ENCODE measurements around the gene RFESD. TPM values are rescaled to one million over a fixed set of nuclear protein-coding genes. Genes with fewer than 3 reads are reported as not detected.

Gene RFESD
- total and polyA plus RNA-seq, 3 donors from 2014 or later: 11.8 to 25.1 (median 12.8) TPM

GRCh38 chr5:95606419-95606818, 40.2 kb upstream of the RFESD start:
- intact Hi-C loops (cut with DNase I; ENCODE audit: low total_unique reads): no loop called here
- Histone ChIP-seq H3K4me3 (no peak overlapping the region), H3K36me3 (ENCODE audit: low read depth, missing control alignments) (no peaks in the 10 kb centered on the region), H3K27me3 (no peaks in the 10 kb centered on the region), H3K4me1 (no peaks in the 10 kb centered on the region), H3K27ac (no peak overlapping the region), H3K9me3 (no peaks in the 10 kb centered on the region)
- WGBS, 2 donors: 92 to 96% methylated on average over 1 of the region's 1 CpG
- no peak for DNase-seq
- TF ChIP-seq, protein P1, sequence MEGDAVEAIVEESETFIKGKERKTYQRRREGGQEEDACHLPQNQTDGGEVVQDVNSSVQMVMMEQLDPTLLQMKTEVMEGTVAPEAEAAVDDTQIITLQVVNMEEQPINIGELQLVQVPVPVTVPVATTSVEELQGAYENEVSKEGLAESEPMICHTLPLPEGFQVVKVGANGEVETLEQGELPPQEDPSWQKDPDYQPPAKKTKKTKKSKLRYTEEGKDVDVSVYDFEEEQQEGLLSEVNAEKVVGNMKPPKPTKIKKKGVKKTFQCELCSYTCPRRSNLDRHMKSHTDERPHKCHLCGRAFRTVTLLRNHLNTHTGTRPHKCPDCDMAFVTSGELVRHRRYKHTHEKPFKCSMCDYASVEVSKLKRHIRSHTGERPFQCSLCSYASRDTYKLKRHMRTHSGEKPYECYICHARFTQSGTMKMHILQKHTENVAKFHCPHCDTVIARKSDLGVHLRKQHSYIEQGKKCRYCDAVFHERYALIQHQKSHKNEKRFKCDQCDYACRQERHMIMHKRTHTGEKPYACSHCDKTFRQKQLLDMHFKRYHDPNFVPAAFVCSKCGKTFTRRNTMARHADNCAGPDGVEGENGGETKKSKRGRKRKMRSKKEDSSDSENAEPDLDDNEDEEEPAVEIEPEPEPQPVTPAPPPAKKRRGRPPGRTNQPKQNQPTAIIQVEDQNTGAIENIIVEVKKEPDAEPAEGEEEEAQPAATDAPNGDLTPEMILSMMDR (IDR thresholded peaks at IDR 0.05): no peak
- TF ChIP-seq POLR2A (IDR thresholded peaks at IDR 0.05): no peak

GRCh38 chr5:95609711-95610110, 36.9 kb upstream of the RFESD start:
- Histone ChIP-seq H3K27me3 (no peaks in the 10 kb centered on the region), H3K9me3 (no peaks in the 10 kb centered on the region), H3K36me3 (ENCODE audit: low read depth, missing control alignments) (no peaks in the 10 kb centered on the region), H3K27ac (no peak overlapping the region), H3K4me3 (no peak overlapping the region), H3K4me1 (no peaks in the 10 kb centered on the region)
- 84 to 87% methylated on average over 3 of the region's 3 CpGs for WGBS, 2 donors
- intact Hi-C loops (cut with DNase I; ENCODE audit: low total_unique reads): no loop called here
- no peak for TF ChIP-seq POLR2A (IDR thresholded peaks at IDR 0.05)
- TF ChIP-seq, protein P1 (IDR thresholded peaks at IDR 0.05): no peak
- no peak for DNase-seq

DNA sequence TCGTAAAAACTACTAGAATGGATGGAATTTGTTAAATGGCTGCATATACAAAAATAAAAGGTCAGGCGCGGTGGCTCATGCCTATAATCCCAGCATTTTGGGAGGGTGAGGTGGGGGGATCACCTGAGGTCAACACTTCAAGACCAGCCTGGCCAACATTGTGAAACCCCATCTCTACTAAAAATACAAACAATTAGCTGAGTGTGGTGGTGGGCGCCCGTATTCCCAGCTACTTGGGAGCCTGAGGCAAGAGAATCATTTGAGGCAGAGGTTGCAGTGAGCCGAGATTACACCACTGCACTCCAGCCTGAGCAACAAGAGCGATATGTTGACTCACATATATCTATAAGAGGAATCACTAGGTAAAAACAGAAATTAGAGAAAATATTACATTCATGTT, 36.0 kb upstream of the RFESD start:
- no peak overlapping the region for H3K27ac ChIP-seq
- H3K4me1 ChIP-seq: no peaks in the 10 kb centered on the region
- H3K9me3 ChIP-seq: no peaks in the 10 kb centered on the region
- TF ChIP-seq, protein P1 (IDR thresholded peaks at IDR 0.05): no peak
- TF ChIP-seq POLR2A (IDR thresholded peaks at IDR 0.05): no peak
- DNase-seq: no peak
- intact Hi-C loops (cut with DNase I; ENCODE audit: low total_unique reads): no loop called here
- no peaks in the 10 kb centered on the region for H3K27me3 ChIP-seq
- 90 to 97% methylated on average over 7 of the region's 7 CpGs for WGBS, 2 donors
- H3K36me3 ChIP-seq (ENCODE audit: low read depth, missing control alignments): no peaks in the 10 kb centered on the region
- no peak overlapping the region for H3K4me3 ChIP-seq

DNA sequence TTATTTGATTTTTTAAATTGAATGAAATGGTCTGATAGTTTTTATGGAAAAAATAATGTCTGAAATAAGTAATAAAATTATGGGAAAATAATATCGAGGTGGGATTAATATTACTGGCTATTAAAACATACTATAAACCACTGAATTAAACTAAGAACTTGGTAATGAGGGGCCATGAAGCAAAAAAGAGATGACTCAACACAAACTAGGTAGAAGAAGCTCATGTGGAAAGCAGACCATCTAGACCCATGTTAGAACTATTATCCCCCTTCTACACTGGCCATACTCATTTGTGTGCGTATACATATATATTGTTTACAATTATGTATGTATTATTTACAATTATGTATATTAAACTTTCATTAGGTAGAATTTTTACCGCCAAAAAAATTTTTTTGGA, 35.2 kb upstream of the RFESD start:
- no peak overlapping the region for H3K27ac ChIP-seq
- TF ChIP-seq POLR2A (IDR thresholded peaks at IDR 0.05): no peak
- TF ChIP-seq, protein P1 (IDR thresholded peaks at IDR 0.05): no peak
- WGBS, 2 donors: 90 to 91% methylated on average over 3 of the region's 3 CpGs
- no peak for DNase-seq
- no peaks in the 10 kb centered on the region for H3K27me3 ChIP-seq
- intact Hi-C loops (cut with DNase I; ENCODE audit: low total_unique reads): no loop called here
- H3K9me3 ChIP-seq: no peaks in the 10 kb centered on the region
- no peaks in the 10 kb centered on the region for H3K4me1 ChIP-seq
- H3K36me3 ChIP-seq (ENCODE audit: low read depth, missing control alignments): no peaks in the 10 kb centered on the region
- no peak overlapping the region for H3K4me3 ChIP-seq

DNA sequence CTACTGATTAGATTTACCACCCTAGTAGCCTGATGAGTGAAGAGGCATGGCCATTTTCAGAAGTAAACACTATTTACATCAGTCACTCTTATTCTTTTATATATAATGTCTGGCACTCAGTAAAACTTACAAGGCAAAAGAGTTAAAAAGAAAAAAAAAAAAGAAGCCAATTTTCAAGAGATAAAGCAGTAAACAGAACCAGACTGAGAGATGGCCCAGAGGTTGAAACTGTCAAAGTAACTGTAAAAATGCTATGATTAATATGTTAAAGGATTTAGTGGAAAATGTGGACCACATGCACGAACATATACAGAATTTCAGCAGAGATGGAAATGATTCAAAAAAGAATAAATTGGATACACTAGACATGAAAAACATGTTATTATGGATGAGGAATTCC, 33.1 kb upstream of the RFESD start:
- Histone ChIP-seq H3K27ac (no peak overlapping the region), H3K4me1 (no peaks in the 10 kb centered on the region), H3K9me3 (no peaks in the 10 kb centered on the region), H3K27me3 (no peaks in the 10 kb centered on the region), H3K4me3 (no peak overlapping the region), H3K36me3 (ENCODE audit: low read depth, missing control alignments) (no peaks in the 10 kb centered on the region)
- DNase-seq: no peak
- TF ChIP-seq, protein P1 (IDR thresholded peaks at IDR 0.05): no peak
- TF ChIP-seq POLR2A (IDR thresholded peaks at IDR 0.05): no peak
- intact Hi-C loops (cut with DNase I; ENCODE audit: low total_unique reads): no loop called here
- 98 to 100% methylated on average over 1 of the region's 1 CpG for WGBS, 2 donors

All from testis (tissue), 3 donors.